Fibroblast of lung (primary cell): ENCODE measurements around the gene PRDM16. TPM values are rescaled to one million over a fixed set of nuclear protein-coding genes. Genes with fewer than 3 reads are reported as not detected.

Experiments used
- DNase-seq, 2 donors: peaks; one replicate each; pipeline versions ENCODE4 v3.0.0 to v3.0.0-alpha.2; 2010; ENCODE audit warnings: low read depth in 2 of 2
- H2AFZ ChIP-seq: 2 replicates; pipeline ENCODE4 v1.5.1; 2012; ENCODE audit warnings: low read length, control low read depth, inconsistent platforms
- H3K27ac ChIP-seq: 2 replicates; pipeline ENCODE4 v1.5.1; 2011; ENCODE audit warnings: low read length, control low read depth; ENCODE audit not compliant: insufficient read depth
- H3K27me3 ChIP-seq: 2 replicates; pipeline ENCODE4 v1.5.1; 2011; ENCODE audit warnings: mild to moderate bottlenecking, low read length; ENCODE audit not compliant: control insufficient read depth, insufficient read depth
- H3K36me3 ChIP-seq: 2 replicates; pipeline ENCODE4 v1.5.1; 2011; ENCODE audit warnings: low read length; ENCODE audit not compliant: control insufficient read depth, insufficient read depth
- H3K4me1 ChIP-seq: 2 replicates; pipeline ENCODE4 v1.5.1; 2011; ENCODE audit warnings: low read length; ENCODE audit not compliant: control insufficient read depth, insufficient read depth; ENCODE audit errors: extremely low read depth
- H3K4me2 ChIP-seq: 2 replicates; pipeline ENCODE4 v1.5.1; 2011; ENCODE audit warnings: low read length, control low read depth; ENCODE audit not compliant: insufficient read depth; ENCODE audit errors: extremely low read depth
- H3K4me3 ChIP-seq, 4 experiments: fragments of 200-600 bp in 1 of 4; sonication (generic) in 1 of 4; replicated peaks in 1 of 4; 2 replicates each; pipeline ENCODE4 v1.5.1; 2011 to 2016; ENCODE audit warnings: low read length in 4 of 4, low read depth in 3 of 4, mild to moderate bottlenecking in 3 of 4, control low read depth in 2 of 4, inconsistent platforms in 1 of 4, mixed read lengths in 1 of 4; ENCODE audit not compliant: insufficient read depth in 1 of 4; ENCODE audit errors: control extremely low read depth in 1 of 4
- H3K79me2 ChIP-seq: 2 replicates; pipeline ENCODE4 v1.5.1; 2012; ENCODE audit warnings: mild to moderate bottlenecking, low read length, inconsistent platforms; ENCODE audit not compliant: control insufficient read depth, insufficient read depth
- H3K9ac ChIP-seq: 2 replicates; pipeline ENCODE4 v1.5.1; 2011; ENCODE audit warnings: mild to moderate bottlenecking, low read length, control low read depth; ENCODE audit not compliant: insufficient read depth
- H3K9me3 ChIP-seq: 2 replicates; pipeline ENCODE4 v1.5.1; 2012; ENCODE audit warnings: low read depth, low read length; ENCODE audit not compliant: control insufficient read depth, insufficient read depth
- H4K20me1 ChIP-seq: 2 replicates; pipeline ENCODE4 v1.5.1; 2011; ENCODE audit warnings: low read length; ENCODE audit not compliant: control insufficient read depth, insufficient read depth; ENCODE audit errors: extremely low read depth
- CTCF ChIP-seq, 2 donors: IDR thresholded peaks in 1 of 2; conservative IDR thresholded peaks in 1 of 2; 1 replicate in 1 of 2; 2 replicates in 1 of 2; pipeline ENCODE4 v1.5.1; 2011 to 2012; ENCODE audit warnings: low read length in 2 of 2, control low read depth in 1 of 2, inconsistent platforms in 1 of 2, low read depth in 1 of 2, mild to moderate bottlenecking in 1 of 2
- EZH2 ChIP-seq: IDR thresholded peaks from 2 replicates; pipeline ENCODE4 v1.5.1; 2012; ENCODE audit warnings: low read length, control low read depth, mild to moderate bottlenecking; ENCODE audit errors: missing control alignments
- polyA plus RNA-seq, 2 donors: library from polyadenylated mRNA; depleted of rRNA in 1 of 2; stranded (reverse) in 1 of 2; unstranded in 1 of 2; fragments of >200 nt; gene quantifications; 2 replicates each; pipeline ENCODE4 v1.2.1, GENCODE V29; 2011 to 2012; ENCODE audit warnings: missing spikeins in 1 of 2
- total RNA-seq: library from RNA; depleted of rRNA; stranded (reverse); fragments of >200 nt; gene quantifications from 2 replicates; pipeline ENCODE4 v1.2.1, GENCODE V29; 2014

The PRDM16 gene
- total and polyA plus RNA-seq, 2 donors (not counting 1 experiment from before 2014, with no cell fraction given), result 0.30 to 1.8 TPM

- H4K20me1 ChIP-seq, result no peaks in the 10 kb centered on the region
- no peaks in the 10 kb centered on the region for H3K36me3 ChIP-seq
- H3K4me3 ChIP-seq, result no peak overlapping the region
- no peaks in the 10 kb centered on the region for H3K4me1 ChIP-seq
- TF ChIP-seq CTCF (conservative IDR thresholded peaks at IDR 0.05 in 1 of 2, IDR thresholded peaks at IDR 0.05 in 1 of 2; ENCODE audit: low read depth in 1 of 2, low read length in 2 of 2), result no peak
- no peak overlapping the region for H3K9ac ChIP-seq
- H3K79me2 ChIP-seq, result no peaks in the 10 kb centered on the region
- no peak overlapping the region for H3K4me2 ChIP-seq
- H3K27ac ChIP-seq, result no peak overlapping the region
- DNase-seq, result no peak
- H2AFZ ChIP-seq, result no peak overlapping the region
- H3K27me3 ChIP-seq, result no peaks in the 10 kb centered on the region
- H3K9me3 ChIP-seq, result no peaks in the 10 kb centered on the region
Measured at GRCh38 chr1:3257788-3258187, 188.8 kb downstream of the PRDM16 start.

DNA sequence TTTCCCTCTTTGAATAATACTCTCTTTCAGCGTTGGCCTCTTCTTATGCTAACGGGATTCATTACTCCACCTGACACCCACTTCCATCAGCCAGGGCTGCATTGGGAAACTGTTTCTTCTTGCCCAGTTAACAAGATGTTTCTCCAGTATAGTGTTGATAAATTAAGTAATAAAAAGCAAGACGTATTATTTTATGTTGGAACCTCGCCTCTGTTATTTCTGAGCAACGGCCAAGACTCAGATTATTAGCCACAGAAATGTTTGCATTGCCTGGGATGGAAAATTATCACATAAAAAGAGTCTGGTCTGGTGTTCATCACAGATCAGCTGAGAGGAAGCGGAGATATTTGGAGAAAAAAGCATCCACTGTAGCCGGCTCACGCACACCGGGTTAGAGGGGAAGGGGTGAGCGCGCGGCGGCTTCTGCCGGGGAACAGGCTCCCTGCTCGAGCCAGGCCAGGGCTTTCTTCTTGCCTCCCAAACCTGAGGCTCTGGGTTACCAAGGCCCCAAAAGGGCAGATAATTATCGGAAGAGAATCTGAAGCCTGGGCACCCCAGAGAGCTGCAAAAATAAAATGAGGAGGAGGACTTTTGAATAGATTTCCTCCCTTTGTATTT, 189.5 kb downstream of the PRDM16 start:
- no peak overlapping the region for H3K27ac ChIP-seq
- H3K9ac ChIP-seq, result no peak overlapping the region
- H3K79me2 ChIP-seq, result no peaks in the 10 kb centered on the region
- peak in 1 of 2 donors; percentile 18 for DNase-seq
- H4K20me1 ChIP-seq, result no peaks in the 10 kb centered on the region
- no peak overlapping the region for H3K4me3 ChIP-seq
- H2AFZ ChIP-seq, result no peak overlapping the region
- H3K4me2 ChIP-seq, result no peak overlapping the region
- H3K4me1 ChIP-seq, result no peaks in the 10 kb centered on the region
- H3K9me3 ChIP-seq, result no peaks in the 10 kb centered on the region
- TF ChIP-seq CTCF (conservative IDR thresholded peaks at IDR 0.05 in 1 of 2, IDR thresholded peaks at IDR 0.05 in 1 of 2; ENCODE audit: low read depth in 1 of 2, low read length in 2 of 2) (no peak), EZH2 (no peak)
- no peaks in the 10 kb centered on the region for H3K36me3 ChIP-seq
- H3K27me3 ChIP-seq, result no peaks in the 10 kb centered on the region

- Histone ChIP-seq H3K4me2 (no peak overlapping the region), H3K36me3 (no peaks in the 10 kb centered on the region), H3K27ac (no peak overlapping the region), H3K79me2 (no peaks in the 10 kb centered on the region), H2AFZ (no peak overlapping the region), H3K9me3 (no peaks in the 10 kb centered on the region), H3K4me3 (no peak overlapping the region), H4K20me1 (no peaks in the 10 kb centered on the region), H3K9ac (no peak overlapping the region), H3K4me1 (no peaks in the 10 kb centered on the region), H3K27me3 (no peaks in the 10 kb centered on the region)
- TF ChIP-seq EZH2, result no peak
- no peak for TF ChIP-seq CTCF (conservative IDR thresholded peaks at IDR 0.05 in 1 of 2, IDR thresholded peaks at IDR 0.05 in 1 of 2; ENCODE audit: low read depth in 1 of 2, low read length in 2 of 2)
- DNase-seq, result no peak
Measured at GRCh38 chr1:3259020-3259419, 190.0 kb downstream of the PRDM16 start.
